Measurements from ENCODE around the gene NR1H2. TPM values are rescaled to one million over a fixed set of nuclear protein-coding genes. Genes with fewer than 3 reads are reported as not detected.
"Not testable (repeated sequence)": the region's sequence is repeated elsewhere in the genome, so short reads cannot be mapped to it uniquely, and the experiment has no call there.

NR1H2 gene
- total and polyA plus RNA-seq, 2 experiments from 2014 or later = 102 to 140 TPM

DNA sequence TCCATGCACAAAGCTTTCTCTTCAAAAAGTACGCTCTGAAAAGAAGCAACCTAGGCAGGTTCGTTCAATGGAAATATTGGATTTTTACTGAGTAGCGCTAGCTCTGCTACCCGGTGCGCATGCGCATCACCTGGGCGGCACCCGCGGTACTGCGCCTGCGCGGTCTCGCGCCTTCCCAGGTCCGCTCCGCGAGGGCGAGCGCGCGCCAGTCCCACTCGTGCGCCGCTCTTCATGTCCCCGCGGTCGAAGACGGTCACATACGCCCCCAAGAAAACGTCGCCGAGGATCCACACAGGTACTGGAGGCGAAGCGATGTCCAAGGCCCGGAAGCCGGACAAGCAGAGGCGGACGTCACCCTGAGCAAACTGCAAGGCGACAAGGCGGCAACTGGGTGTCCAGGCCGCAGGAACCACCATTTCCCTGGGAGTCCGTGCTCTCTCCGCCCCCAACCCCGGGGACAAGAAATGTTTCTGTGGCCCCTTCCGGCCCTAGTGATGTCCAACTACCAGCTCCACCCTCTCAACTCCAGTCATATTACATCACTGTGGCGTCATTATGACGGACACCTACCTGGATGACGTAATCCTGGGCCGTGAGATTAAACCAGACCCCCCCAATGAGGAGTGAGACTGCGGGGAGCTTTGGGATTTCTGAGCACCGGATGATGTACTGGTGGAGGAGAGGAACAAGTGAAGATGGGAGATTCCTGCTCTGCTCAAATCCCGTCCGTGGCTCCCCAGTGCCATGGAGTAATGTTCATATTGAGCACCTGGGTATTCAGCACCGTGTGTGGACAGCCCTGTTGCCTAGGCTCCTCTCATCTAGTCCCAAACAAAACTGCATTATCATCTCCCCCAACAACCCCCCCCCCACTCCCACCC lies 42.3 kb upstream of the NR1H2 start:
- Histone ChIP-seq H2AFZ (peak overlapping the region; percentile 78), H3K4me1 (ENCODE audit: insufficient read depth) (no peaks in the 10 kb centered on the region), H3K4me2 (ENCODE audit: unreplicated experiment) (peak overlapping the region; percentile 50), H3K27me3 (replicated peaks; ENCODE audit: insufficient read depth) (peaks cover 33% of the 10 kb centered on the region), H3K9me2 (ENCODE audit: insufficient read depth) (no peaks in the 10 kb centered on the region), H3F3A (ENCODE audit: insufficient read depth) (no peaks in the 10 kb centered on the region), H3K36me3 (ENCODE audit: low read depth) (no peaks in the 10 kb centered on the region), H3K79me2 (ENCODE audit: insufficient read depth) (no peaks in the 10 kb centered on the region), H3K4me3 (peak overlapping the region; percentile 69), H3K9me3 (ENCODE audit: low read depth) (no peaks in the 10 kb centered on the region), H3K27ac (no peak overlapping the region), H3K9ac (no peak overlapping the region), H4K20me1 (ENCODE audit: insufficient read depth) (no peaks in the 10 kb centered on the region)
- no peak for TF ChIP-seq EZH2phosphoT487 (IDR thresholded peaks at IDR 0.05; ENCODE audit: insufficient read depth, low read depth)
- TF ChIP-seq EZH2 (IDR thresholded peaks at IDR 0.05; ENCODE audit: insufficient read depth, poor library complexity, severe bottlenecking) = no peak
- peak; percentile 78 for DNase-seq
- 15 to 16% methylated on average over 53 to 54 of the region's 54 CpGs for WGBS, 2 experiments (ENCODE audit: low coverage in 1 of 2, low lambda C conversion rate in 2 of 2, missing lambda C conversion rate in 2 of 2)
- in situ Hi-C loops (cut with MboI) = no loop called here

DNA sequence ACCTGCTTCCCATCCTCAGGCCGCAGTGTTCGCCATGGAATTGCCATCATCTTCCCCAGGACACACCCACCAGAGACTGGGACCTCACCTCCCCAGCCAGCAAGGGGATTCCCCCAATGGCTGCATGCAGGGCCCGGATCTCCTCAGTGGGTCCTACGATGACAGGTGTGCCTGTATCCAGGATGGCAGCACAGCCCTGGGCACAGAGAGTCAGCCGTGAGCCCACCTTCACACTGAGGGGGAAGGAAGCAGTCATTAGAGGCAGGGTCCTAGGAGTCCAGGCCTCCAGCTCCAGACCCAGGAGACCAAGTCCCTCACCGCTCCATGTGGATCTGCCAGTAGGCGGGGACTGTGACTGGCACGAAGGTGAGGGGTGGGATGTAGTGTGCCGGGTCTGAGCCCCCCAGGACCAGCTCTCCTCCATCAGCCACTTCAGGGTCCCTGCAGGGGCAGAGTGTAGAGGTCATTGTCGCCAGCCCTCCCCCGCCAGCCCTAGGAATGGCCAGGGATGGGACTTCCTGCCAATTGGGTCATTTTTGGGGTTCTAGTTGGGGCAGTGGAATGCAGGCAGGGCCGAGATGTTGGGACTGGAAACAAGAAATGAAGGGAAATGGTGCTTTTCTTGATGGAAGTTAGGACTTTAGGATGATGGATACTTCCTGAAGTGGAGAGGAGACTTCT lies 41.4 kb upstream of the NR1H2 start:
- no peak overlapping the region for H3K9ac ChIP-seq
- DNase-seq = no peak
- no peak overlapping the region for H3K27ac ChIP-seq
- no peaks in the 10 kb centered on the region for H3K79me2 ChIP-seq (ENCODE audit: insufficient read depth)
- no peaks in the 10 kb centered on the region for H3F3A ChIP-seq (ENCODE audit: insufficient read depth)
- H3K4me3 ChIP-seq = no peak overlapping the region
- H3K27me3 ChIP-seq (replicated peaks; ENCODE audit: insufficient read depth) = peaks cover 27% of the 10 kb centered on the region
- H3K36me3 ChIP-seq (ENCODE audit: low read depth) = no peaks in the 10 kb centered on the region
- no peaks in the 10 kb centered on the region for H3K9me2 ChIP-seq (ENCODE audit: insufficient read depth)
- in situ Hi-C loops (cut with MboI) = no loop called here
- no peaks in the 10 kb centered on the region for H3K9me3 ChIP-seq (ENCODE audit: low read depth)
- H2AFZ ChIP-seq = no peak overlapping the region
- no peaks in the 10 kb centered on the region for H4K20me1 ChIP-seq (ENCODE audit: insufficient read depth)
- no peak overlapping the region for H3K4me2 ChIP-seq (ENCODE audit: unreplicated experiment)
- WGBS, 2 experiments (ENCODE audit: low coverage in 1 of 2, low lambda C conversion rate in 2 of 2, missing lambda C conversion rate in 2 of 2) = 74 to 78% methylated on average over 12 of the region's 12 CpGs
- TF ChIP-seq EZH2 (IDR thresholded peaks at IDR 0.05; ENCODE audit: insufficient read depth, poor library complexity, severe bottlenecking) (no peak), EZH2phosphoT487 (IDR thresholded peaks at IDR 0.05; ENCODE audit: insufficient read depth, low read depth) (no peak)
- no peaks in the 10 kb centered on the region for H3K4me1 ChIP-seq (ENCODE audit: insufficient read depth)

DNA sequence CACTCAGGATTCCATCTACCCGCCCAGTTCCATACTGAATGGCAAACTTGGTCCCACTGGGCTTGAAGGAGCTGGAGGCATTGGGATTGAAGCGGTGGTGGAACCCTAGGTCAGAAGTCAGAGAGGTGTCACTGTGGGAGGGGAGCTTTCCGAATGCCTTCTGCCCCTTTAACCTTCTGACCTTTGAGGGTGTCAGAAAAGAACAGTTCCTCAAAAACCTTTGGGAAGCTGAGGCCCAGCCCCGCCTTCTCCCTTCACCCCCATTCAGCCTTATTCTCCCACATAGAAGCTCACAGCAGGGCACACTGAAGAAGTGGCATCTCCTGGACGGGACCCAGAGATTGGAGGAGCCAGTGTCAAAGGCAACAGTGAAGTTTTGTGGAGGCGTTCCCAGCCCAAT lies 39.2 kb upstream of the NR1H2 start:
- H3F3A ChIP-seq (ENCODE audit: insufficient read depth); H3K9me3 ChIP-seq (ENCODE audit: low read depth); H3K9ac ChIP-seq; H3K79me2 ChIP-seq (ENCODE audit: insufficient read depth); H4K20me1 ChIP-seq (ENCODE audit: insufficient read depth); H3K4me1 ChIP-seq (ENCODE audit: insufficient read depth); H3K4me2 ChIP-seq (ENCODE audit: unreplicated experiment); H3K36me3 ChIP-seq (ENCODE audit: low read depth); H3K4me3 ChIP-seq; H3K27ac ChIP-seq; H3K9me2 ChIP-seq (ENCODE audit: insufficient read depth); DNase-seq; H2AFZ ChIP-seq; in situ Hi-C loops (cut with MboI): not testable (repeated sequence)
- peaks cover 11% of the 10 kb centered on the region for H3K27me3 ChIP-seq (replicated peaks; ENCODE audit: insufficient read depth)
- 33 to 34% methylated on average over 6 of the region's 6 CpGs for WGBS, 2 experiments (ENCODE audit: low coverage in 1 of 2, low lambda C conversion rate in 2 of 2, missing lambda C conversion rate in 2 of 2)

DNA sequence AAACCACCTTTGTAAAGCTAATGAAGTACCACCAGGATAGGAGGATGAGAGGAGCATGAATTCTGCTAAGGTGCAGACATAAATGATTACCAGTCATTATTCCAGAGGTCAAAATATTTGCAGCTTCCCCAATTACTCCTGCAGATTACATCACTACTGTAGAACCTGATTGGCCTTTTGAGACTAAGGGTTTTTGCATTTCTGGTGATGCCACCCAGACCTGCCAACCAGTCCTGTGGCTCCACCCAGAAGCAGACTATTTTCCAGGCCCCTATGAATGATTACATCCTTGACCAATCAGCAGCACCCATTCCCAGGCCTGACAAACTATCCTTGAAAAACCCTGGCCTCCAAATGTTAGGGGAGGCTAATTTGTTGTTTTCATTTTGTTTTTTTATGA lies 35.9 kb upstream of the NR1H2 start:
- no peaks in the 10 kb centered on the region for H4K20me1 ChIP-seq (ENCODE audit: insufficient read depth)
- H3K9ac ChIP-seq = no peak overlapping the region
- in situ Hi-C loops (cut with MboI) = no loop called here
- H3K36me3 ChIP-seq (ENCODE audit: low read depth) = no peaks in the 10 kb centered on the region
- no peaks in the 10 kb centered on the region for H3K9me2 ChIP-seq (ENCODE audit: insufficient read depth)
- H3K4me2 ChIP-seq (ENCODE audit: unreplicated experiment) = no peak overlapping the region
- no peaks in the 10 kb centered on the region for H3K4me1 ChIP-seq (ENCODE audit: insufficient read depth)
- no peaks in the 10 kb centered on the region for H3K27me3 ChIP-seq (replicated peaks; ENCODE audit: insufficient read depth)
- no peaks in the 10 kb centered on the region for H3K79me2 ChIP-seq (ENCODE audit: insufficient read depth)
- H3K27ac ChIP-seq = no peak overlapping the region
- no peaks in the 10 kb centered on the region for H3F3A ChIP-seq (ENCODE audit: insufficient read depth)
- no peak for DNase-seq
- no peak overlapping the region for H2AFZ ChIP-seq
- H3K9me3 ChIP-seq (ENCODE audit: low read depth) = no peaks in the 10 kb centered on the region
- TF ChIP-seq EZH2 (IDR thresholded peaks at IDR 0.05; ENCODE audit: insufficient read depth, poor library complexity, severe bottlenecking) = no peak
- TF ChIP-seq EZH2phosphoT487 (IDR thresholded peaks at IDR 0.05; ENCODE audit: insufficient read depth, low read depth) = no peak
- H3K4me3 ChIP-seq = no peak overlapping the region

All from GM23248 (cell line).